GM11168 (cell line): ENCODE measurements around the gene ZNF792.
"Not testable (repeated sequence)": the region's sequence is repeated elsewhere in the genome, so short reads cannot be mapped to it uniquely, and the experiment has no call there.

ENCODE experiments used
- in situ Hi-C: fragments of 300-500 bp; cut with MboI; formaldehyde crosslinking; loops from one replicate; pipeline ENCODE4 v1.12.0; 2022; ENCODE audit warnings: low sequenced_read_pairs; ENCODE audit not compliant: unreplicated experiment

Gene ZNF792

GRCh38 chr19:34999498-35000337 lies 35.7 kb upstream of the ZNF792 start, which contains the start of gene GRAMD1A:
Gene GRAMD1A, plus strand, starts transcription at chr19:35000323. Its CDS starts 156 bp downstream, at chr19:35000479.
- in situ Hi-C loops = no loop called here

- in situ Hi-C loops = no loop called here
These were observed 34.9 kb upstream of the ZNF792 start for GRCh38 chr19:34998777-34999497.

- in situ Hi-C loops = not testable (repeated sequence)
These were observed 34.2 kb upstream of the ZNF792 start for GRCh38 chr19:34998224-34998623.

DNA sequence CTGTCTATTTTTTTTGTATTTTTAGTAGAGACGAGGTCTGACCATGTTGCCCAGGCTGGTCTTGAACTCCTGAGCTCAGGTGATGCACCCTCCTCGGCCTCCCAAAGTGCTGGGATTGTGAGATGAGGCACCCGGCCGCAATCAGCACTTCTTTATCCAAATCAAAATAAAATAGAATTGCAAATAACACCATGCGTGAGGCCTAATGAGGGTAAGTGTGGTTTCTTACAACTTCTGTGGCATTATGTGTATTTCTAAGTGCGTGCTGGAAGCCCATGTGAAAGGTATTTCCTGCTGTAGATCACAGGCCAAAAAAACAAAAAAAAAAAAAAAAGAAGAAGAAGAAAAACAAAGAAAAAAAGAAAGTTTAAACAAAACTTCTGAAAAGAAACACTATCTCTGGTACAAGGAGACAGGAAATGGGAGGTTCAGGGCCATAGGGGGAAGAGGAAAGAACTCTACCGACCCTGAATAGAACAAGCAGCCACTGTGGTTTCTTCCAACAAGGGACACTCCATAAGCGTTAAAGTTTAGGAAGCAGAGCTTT lies 33.1 kb upstream of the ZNF792 start:
- in situ Hi-C loops = no loop called here

GRCh38 chr19:34995551-34995950 lies 31.5 kb upstream of the ZNF792 start:
- in situ Hi-C loops = no loop called here

GRCh38 chr19:34994643-34995541 lies 30.9 kb upstream of the ZNF792 start:
- in situ Hi-C loops = no loop called here

DNA sequence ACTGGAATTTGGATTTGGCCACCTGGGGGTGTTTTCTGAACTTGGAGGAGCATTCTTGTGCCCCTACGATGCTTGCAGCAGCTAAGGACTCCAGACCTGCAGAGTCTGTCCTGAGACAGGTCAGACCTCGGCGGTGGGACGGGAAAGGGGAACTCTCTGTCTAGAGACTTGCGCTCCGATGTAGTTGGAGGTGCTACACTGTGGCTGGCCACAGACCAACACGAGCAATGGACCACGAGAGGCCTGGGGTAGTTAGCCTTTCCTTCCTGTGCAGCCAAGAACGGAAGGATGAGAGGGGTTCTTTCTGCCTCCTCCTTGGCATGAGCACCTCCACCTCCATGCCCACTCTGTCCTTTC lies 30.2 kb upstream of the ZNF792 start:
- in situ Hi-C loops = no loop called here

GRCh38 chr19:34992582-34992981 lies 28.6 kb upstream of the ZNF792 start:
- in situ Hi-C loops = not testable (repeated sequence)

GRCh38 chr19:34991542-34992333 lies 27.7 kb upstream of the ZNF792 start:
- in situ Hi-C loops = no loop called here

- in situ Hi-C loops = no loop called here
These were observed 26.7 kb upstream of the ZNF792 start for GRCh38 chr19:34990578-34991192.

- in situ Hi-C loops = no loop called here
These were observed 25.3 kb upstream of the ZNF792 start for GRCh38 chr19:34989298-34989697.

DNA sequence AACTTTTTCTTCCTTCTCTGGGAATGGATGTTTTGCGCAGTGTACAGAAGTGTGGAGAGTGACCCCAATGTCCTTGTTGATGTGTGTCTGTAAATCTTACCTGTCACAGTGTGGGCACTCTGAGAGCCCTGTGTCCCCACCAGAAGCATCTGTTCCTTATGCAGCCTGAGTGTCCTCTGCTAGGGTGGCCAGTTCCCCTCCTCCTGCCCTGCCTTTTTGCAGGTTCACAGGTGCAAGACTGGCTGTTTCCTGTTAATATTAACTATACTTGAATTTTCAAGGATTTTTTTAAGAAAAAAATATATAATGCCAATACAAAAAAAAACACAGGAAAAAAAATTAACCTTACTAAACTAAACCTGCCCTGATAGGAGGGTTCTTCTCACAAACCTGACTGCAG lies 24.1 kb upstream of the ZNF792 start:
- in situ Hi-C loops = no loop called here

DNA sequence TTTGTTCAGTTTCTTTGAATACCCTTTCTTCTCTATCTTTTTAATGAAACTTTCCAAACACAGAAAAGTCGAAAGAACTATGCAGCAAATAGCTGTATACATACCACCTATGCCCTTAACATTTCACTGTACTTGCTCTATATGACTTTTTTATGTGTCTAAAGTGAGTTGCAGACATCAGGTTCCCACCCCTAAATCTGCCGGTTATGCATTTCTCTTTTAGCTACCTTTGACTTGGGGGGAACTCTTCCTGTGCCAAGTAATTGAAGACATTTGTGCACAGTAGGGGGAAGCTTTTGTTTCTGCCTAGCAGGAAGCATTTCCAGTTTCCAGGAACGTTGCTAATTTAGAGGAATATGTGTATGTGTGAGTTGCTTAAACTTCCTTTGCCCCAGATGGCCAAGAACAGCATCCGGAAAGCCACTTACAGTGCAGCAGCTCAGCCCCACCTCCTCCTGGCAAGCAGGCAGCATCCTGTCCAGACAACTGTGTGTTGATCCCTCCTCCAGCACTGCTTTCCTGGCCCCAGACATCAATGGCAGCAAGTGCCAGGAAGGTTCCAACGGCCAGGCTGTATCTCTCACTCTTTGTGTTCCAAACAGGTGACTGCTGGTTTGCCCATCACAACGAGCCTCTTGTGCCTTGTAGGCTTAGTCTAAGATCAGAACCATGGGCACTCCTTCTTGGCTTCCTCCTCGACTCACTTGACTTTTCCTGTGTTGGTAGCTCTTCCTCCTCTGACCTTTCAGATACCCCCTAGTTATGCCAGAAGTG lies 21.4 kb upstream of the ZNF792 start:
- in situ Hi-C loops = no loop called here

DNA sequence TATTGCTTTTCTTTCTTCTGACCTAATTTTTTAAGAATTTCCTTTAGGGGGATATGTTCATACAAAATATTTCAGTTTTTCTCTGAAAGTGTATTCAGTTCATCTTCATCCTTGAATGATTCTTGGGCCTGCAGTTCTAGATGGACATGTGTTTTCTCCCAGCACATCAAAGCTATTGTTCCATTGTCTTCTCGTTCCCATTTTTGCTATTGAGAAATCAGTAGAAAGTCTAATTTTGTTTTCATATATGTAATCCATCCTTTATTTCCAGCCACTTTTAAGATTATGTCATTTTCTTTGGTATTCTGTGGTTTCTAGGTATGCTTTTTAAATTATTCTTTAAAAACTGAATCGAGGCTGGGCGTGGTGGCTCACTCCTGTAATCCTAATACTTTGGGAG lies 20.3 kb upstream of the ZNF792 start:
- in situ Hi-C loops = no loop called here

- in situ Hi-C loops = no loop called here
These were observed 19.8 kb upstream of the ZNF792 start for GRCh38 chr19:34983786-34984185.

DNA sequence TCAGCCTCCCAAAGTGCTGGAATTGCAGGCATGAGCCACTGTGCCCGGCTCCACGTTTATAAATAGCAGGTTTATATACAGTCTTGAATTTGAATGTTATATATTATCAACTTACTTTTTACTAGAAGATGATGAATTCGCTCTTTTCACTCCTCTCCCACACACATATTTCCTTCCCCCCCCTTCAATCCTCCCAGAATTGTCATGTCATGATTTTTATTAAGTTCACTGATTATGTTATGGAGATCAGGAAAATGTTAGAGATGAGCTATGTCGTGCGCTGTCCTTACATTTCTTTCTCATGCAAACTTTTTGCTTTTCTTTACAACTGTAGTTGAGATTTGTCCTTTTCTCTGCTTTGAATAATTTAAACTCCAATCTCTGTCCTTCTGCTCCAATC lies 18.2 kb upstream of the ZNF792 start:
- in situ Hi-C loops = no loop called here

DNA sequence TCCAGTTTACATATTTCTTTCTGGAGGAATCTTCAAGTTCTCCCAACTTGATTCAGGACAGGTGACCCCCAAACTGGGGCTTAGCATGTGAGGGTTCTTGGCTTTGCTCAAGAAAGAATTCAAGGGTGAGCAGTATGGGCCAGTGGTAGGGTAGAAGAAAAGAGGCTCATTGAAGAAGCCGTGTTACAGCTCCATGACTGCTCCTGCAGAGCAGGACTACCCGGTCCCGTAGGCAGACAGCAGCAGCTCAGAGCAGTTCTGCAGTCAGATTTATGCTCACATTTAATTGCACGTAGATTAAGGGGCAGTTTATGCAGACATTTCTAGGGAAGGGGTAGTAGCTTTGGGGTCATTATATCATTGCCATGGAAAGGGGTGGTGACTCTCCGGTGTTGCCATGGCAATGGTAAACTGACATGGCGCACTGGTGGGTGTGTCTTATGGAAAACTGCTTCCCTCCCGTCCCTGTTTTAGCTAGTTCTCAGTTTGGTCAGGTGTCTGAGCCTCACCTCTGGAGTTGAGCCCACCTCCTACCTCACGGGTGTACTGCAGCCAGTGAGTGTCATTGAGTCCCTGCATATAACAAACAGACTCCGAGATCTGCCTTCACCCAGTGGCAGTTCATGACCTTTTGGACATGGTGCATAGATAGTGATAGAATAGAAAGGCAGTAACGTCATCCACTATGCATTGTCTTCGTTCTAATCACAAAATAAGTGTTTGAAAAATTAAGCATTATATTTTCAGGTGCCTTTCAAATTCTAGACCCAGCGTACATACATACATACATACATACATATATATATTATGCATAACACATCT lies 16.0 kb upstream of the ZNF792 start:
- in situ Hi-C loops = no loop called here

DNA sequence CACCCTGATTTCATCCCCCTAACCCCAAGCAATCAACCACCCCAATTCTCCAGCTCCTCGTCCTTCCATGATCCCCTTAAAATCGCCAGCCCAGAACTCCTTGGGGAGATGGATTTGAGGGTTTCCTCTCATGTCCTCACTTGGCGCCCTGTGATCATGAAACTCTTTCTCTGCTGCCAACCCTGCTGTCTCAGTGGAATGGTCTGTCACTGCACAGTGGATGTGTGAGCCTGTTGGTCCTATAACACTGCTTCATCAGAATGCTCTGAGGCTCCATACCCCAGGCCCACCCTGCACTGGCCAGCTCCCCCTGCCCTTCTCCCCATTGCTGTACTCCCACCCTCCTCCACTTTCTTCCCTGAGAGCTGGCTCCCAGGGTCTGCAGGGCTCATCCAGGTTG lies 12.6 kb upstream of the ZNF792 start:
- in situ Hi-C loops = no loop called here
